Measurements from ENCODE around the gene KCNMA1.

The KCNMA1 gene

GRCh38 chr10:77631241-77631640 is 6.4 kb downstream of the KCNMA1 start:
- no peak for DNase-seq

GRCh38 chr10:77630507-77630848 is 7.1 kb downstream of the KCNMA1 start:
- no peak for DNase-seq

- DNase-seq, result no peak
Observed at GRCh38 chr10:77629775-77630506, 7.7 kb downstream of the KCNMA1 start.

- DNase-seq, result no peak
Observed at GRCh38 chr10:77628906-77629730, 8.5 kb downstream of the KCNMA1 start.

GRCh38 chr10:77626266-77626935 is 11.2 kb downstream of the KCNMA1 start:
- DNase-seq, result no peak

GRCh38 chr10:77625379-77625778 is 12.2 kb downstream of the KCNMA1 start:
- peak; percentile 10 to 64 (median 42) for DNase-seq

GRCh38 chr10:77622889-77623291 is 14.7 kb downstream of the KCNMA1 start:
- DNase-seq, result peak; percentile 32 to 83 (median 62)

GRCh38 chr10:77620731-77621130 is 16.9 kb downstream of the KCNMA1 start:
- DNase-seq, result peak; percentile 44 to 68 (median 56)

- peak in 2 of 4 experiments; percentile 40 to 43 for DNase-seq
Observed at GRCh38 chr10:77619964-77620703, 17.5 kb downstream of the KCNMA1 start.

- DNase-seq, result no peak
Observed at GRCh38 chr10:77618117-77618516, 19.5 kb downstream of the KCNMA1 start.

- DNase-seq, result no peak
Observed at GRCh38 chr10:77616766-77617165, 20.8 kb downstream of the KCNMA1 start.

GRCh38 chr10:77614778-77615625 is 22.6 kb downstream of the KCNMA1 start:
- no peak for DNase-seq

- peak in 3 of 4 experiments; percentile 16 to 62 (median 47) for DNase-seq
Observed at GRCh38 chr10:77613476-77614130, 24.0 kb downstream of the KCNMA1 start.

- no peak for DNase-seq
Observed at GRCh38 chr10:77611670-77612069, 25.9 kb downstream of the KCNMA1 start.

- DNase-seq, result no peak
Observed at GRCh38 chr10:77611221-77611620, 26.4 kb downstream of the KCNMA1 start.

- DNase-seq, result peak; percentile 21 to 67 (median 48)
Observed at GRCh38 chr10:77609781-77610272, 27.8 kb downstream of the KCNMA1 start.

- DNase-seq, result no peak
Observed at GRCh38 chr10:77608281-77608680, 29.3 kb downstream of the KCNMA1 start.

GRCh38 chr10:77606751-77607150 is 30.9 kb downstream of the KCNMA1 start:
- DNase-seq, result no peak

GRCh38 chr10:77605466-77605865 is 32.1 kb downstream of the KCNMA1 start:
- peak in 1 of 4 experiments; percentile 33 for DNase-seq

- DNase-seq, result no peak
Observed at GRCh38 chr10:77604941-77605351, 32.7 kb downstream of the KCNMA1 start.

- DNase-seq, result no peak
Observed at GRCh38 chr10:77604063-77604462, 33.5 kb downstream of the KCNMA1 start.

Data from suppressor macrophage (primary cell).